Measurements from ENCODE around the gene KRT80.

- TF ChIP-seq CTCF (IDR thresholded peaks at IDR 0.05) (no peak), TCF7L2 (IDR thresholded peaks at IDR 0.05; ENCODE audit: low read depth, low read length) (no peak), POLR2AphosphoS5 (IDR thresholded peaks at IDR 0.05; ENCODE audit: low read depth, low read length) (no peak)
Observed at GRCh38 chr12:52224151-52224550, 32.3 kb upstream of the KRT80 start.

All from Panc1 (cell line).